Measurements from ENCODE around the gene SLC9A3.

DNA sequence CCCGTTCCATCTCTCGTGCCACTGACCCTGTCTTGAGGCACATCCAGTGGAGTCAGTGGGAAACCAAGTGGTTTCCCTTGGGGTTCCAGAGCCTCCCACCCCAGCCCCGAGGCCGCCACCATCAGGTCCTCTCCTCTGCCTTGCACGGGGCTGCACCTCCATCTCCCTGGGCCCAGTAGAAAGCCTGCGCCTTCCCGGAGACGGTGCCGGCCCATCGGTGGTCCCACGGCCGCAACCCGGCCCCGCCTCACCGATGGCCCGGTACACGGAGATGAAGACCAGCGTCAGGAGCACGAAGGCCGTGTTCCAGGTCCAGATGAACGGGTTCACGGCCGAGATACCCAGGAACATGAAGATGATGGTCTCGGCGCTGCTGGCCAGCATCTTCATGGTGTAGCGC is 41.2 kb downstream of the SLC9A3 start:
- TF ChIP-seq EZH2 (IDR thresholded peaks at IDR 0.05; ENCODE audit: insufficient read depth, poor library complexity, severe bottlenecking), result no peak
- no peak for TF ChIP-seq EZH2phosphoT487 (IDR thresholded peaks at IDR 0.05; ENCODE audit: insufficient read depth, low read depth)

All from GM23248 (cell line).